IMR-90 (cell line): Measurements from ENCODE around the gene NACC1. TPM values are rescaled to one million over a fixed set of nuclear protein-coding genes. Genes with fewer than 3 reads are reported as not detected.

ENCODE experiments used
- ATAC-seq: fragments of 200-7000 bp; cut with Tn5 transposase; 2 replicates; pipeline ENCODE4 v1.9.1; 2020; ENCODE audit warnings: low read depth, mild to moderate bottlenecking, moderate library complexity
- BruUV-seq: library from RNA; stranded (reverse); fragments of 400-500 nt; replicated peaks from 2 replicates; lab custom pipeline; 2021; lab: Mats Ljungman, UMichigan
- CTCF ChIA-PET: fragments of 300-600 bp; formaldehyde crosslinking; extraction: SDS; loops from one replicate; lab custom pipeline; 2021; ENCODE audit warnings: antibody characterized with exemption; lab: Yijun Ruan, JAX
- POLR2A ChIA-PET: fragments of 300-600 bp; sonication (Branson Sonifier 250); formaldehyde crosslinking; loops from one replicate; lab custom pipeline; 2022; ENCODE audit warnings: antibody characterized with exemption; ENCODE audit not compliant: unreplicated experiment; lab: Charles Lee
- DNase-seq: peaks from one replicate; pipeline ENCODE4 v3.0.0; 2013
- H2AFZ ChIP-seq: replicated peaks from 2 replicates; pipeline ENCODE3; 2013; ENCODE audit warnings: low read length, mild to moderate bottlenecking; ENCODE audit not compliant: poor library complexity
- H2AK5ac ChIP-seq: 2 replicates; pipeline ENCODE4 v1.6.1; 2013; ENCODE audit warnings: low read depth, low read length, inconsistent platforms
- H2AK9ac ChIP-seq: replicated peaks from 2 replicates; pipeline ENCODE3; 2013; ENCODE audit warnings: mild to moderate bottlenecking, low read depth, low read length, moderate library complexity; ENCODE audit not compliant: poor library complexity
- H2BK120ac ChIP-seq: 2 replicates; pipeline ENCODE4 v1.6.1; 2013; ENCODE audit warnings: low read depth, low read length, inconsistent platforms
- H2BK15ac ChIP-seq: 3 replicates; pipeline ENCODE4 v1.6.1; 2013; ENCODE audit warnings: low read depth, low read length, inconsistent platforms
- H2BK20ac ChIP-seq: 2 replicates; pipeline ENCODE4 v1.6.1; 2013; ENCODE audit warnings: low read depth, mild to moderate bottlenecking, inconsistent platforms, low read length, moderate library complexity
- H2BK5ac ChIP-seq: 2 replicates; pipeline ENCODE4 v1.6.1; 2013; ENCODE audit warnings: mild to moderate bottlenecking, low read depth, low read length, inconsistent platforms; ENCODE audit not compliant: poor library complexity, severe bottlenecking
- H3K14ac ChIP-seq: replicated peaks from 2 replicates; pipeline ENCODE4 v1.6.1; 2013; ENCODE audit warnings: low read depth, low read length, inconsistent platforms
- H3K18ac ChIP-seq: 2 replicates; pipeline ENCODE4 v1.6.1; 2013; ENCODE audit warnings: low read depth, low read length, control low read depth
- H3K23ac ChIP-seq: 2 replicates; pipeline ENCODE4 v1.6.1; 2013; ENCODE audit warnings: low read depth, low read length, inconsistent platforms
- H3K27ac ChIP-seq: 2 replicates; pipeline ENCODE4 v1.5.1; 2013; ENCODE audit warnings: mild to moderate bottlenecking, control low read depth, low read length; ENCODE audit not compliant: insufficient read depth
- H3K27me3 ChIP-seq: 2 replicates; pipeline ENCODE4 v1.6.1; 2013; ENCODE audit warnings: low read length; ENCODE audit not compliant: control insufficient read depth, insufficient read depth
- H3K36me3 ChIP-seq: 2 replicates; pipeline ENCODE4 v1.6.1; 2013; ENCODE audit warnings: low read length, mixed read lengths; ENCODE audit not compliant: control insufficient read depth, insufficient read depth
- H3K4ac ChIP-seq: 2 replicates; pipeline ENCODE4 v1.6.1; 2013; ENCODE audit warnings: low read depth, low read length, inconsistent platforms
- H3K4me1 ChIP-seq: 2 replicates; pipeline ENCODE4 v1.6.1; 2013; ENCODE audit warnings: low read length, mixed read lengths; ENCODE audit not compliant: control insufficient read depth, insufficient read depth
- H3K4me2 ChIP-seq: 2 replicates; pipeline ENCODE4 v1.6.1; 2013; ENCODE audit warnings: low read depth, mild to moderate bottlenecking, control low read depth, low read length, moderate library complexity
- H3K4me3 ChIP-seq: 2 replicates; pipeline ENCODE4 v1.5.1; 2013; ENCODE audit warnings: low read depth, mild to moderate bottlenecking, control low read depth, low read length, moderate library complexity; ENCODE audit not compliant: insufficient read depth
- H3K56ac ChIP-seq: 2 replicates; pipeline ENCODE4 v1.6.1; 2013; ENCODE audit warnings: low read length, inconsistent platforms; ENCODE audit not compliant: insufficient read depth; ENCODE audit errors: extremely low read depth
- H3K79me1 ChIP-seq, 2 experiments: 2 replicates each; pipeline ENCODE4 v1.6.1; 2013; ENCODE audit warnings: low read length in 2 of 2, inconsistent platforms in 1 of 2, low read depth in 1 of 2
- H3K9ac ChIP-seq: 2 replicates; pipeline ENCODE4 v1.6.1; 2013; ENCODE audit warnings: low read depth, low read length, control low read depth
- H3K9me1 ChIP-seq: 2 replicates; pipeline ENCODE4 v1.6.1; 2013; ENCODE audit warnings: low read length, inconsistent platforms; ENCODE audit not compliant: insufficient read depth
- H3K9me3 ChIP-seq: 2 replicates; pipeline ENCODE4 v1.6.1; 2013; ENCODE audit warnings: low read length; ENCODE audit not compliant: control insufficient read depth, insufficient read depth
- H4K20me1 ChIP-seq: 2 replicates; pipeline ENCODE4 v1.6.1; 2013; ENCODE audit warnings: low read length, inconsistent platforms; ENCODE audit not compliant: insufficient read depth
- H4K5ac ChIP-seq: 2 replicates; pipeline ENCODE4 v1.6.1; 2013; ENCODE audit warnings: mild to moderate bottlenecking, low read depth, low read length, control low read depth
- H4K8ac ChIP-seq, 2 experiments: 2 replicates each; pipeline ENCODE4 v1.6.1; 2013; ENCODE audit warnings: low read depth in 2 of 2, low read length in 2 of 2, control low read depth in 1 of 2, inconsistent platforms in 1 of 2
- H4K91ac ChIP-seq: 2 replicates; pipeline ENCODE4 v1.6.1; 2013; ENCODE audit warnings: low read depth, low read length, inconsistent platforms; ENCODE audit not compliant: insufficient read depth
- ELK1 ChIP-seq: fragments of 150-350 bp; IDR thresholded peaks from 2 replicates; pipeline ENCODE4 v1.6.1; 2016; ENCODE audit warnings: low read depth, mild to moderate bottlenecking, low read length, moderate library complexity, borderline replicate concordance
- FOS ChIP-seq: fragments of 150-350 bp; IDR thresholded peaks from 2 replicates; pipeline ENCODE4 v1.6.1; 2016; ENCODE audit warnings: low read depth, low read length
- MAFK ChIP-seq: IDR thresholded peaks from 2 replicates; pipeline ENCODE4 v1.6.1; 2012; ENCODE audit warnings: low read depth, low read length, improper control_type of control experiment
- RAD21 ChIP-seq: IDR thresholded peaks from 2 replicates; pipeline ENCODE4 v1.6.1; 2012; ENCODE audit warnings: low read length, improper control_type of control experiment
- RCOR1 ChIP-seq: IDR thresholded peaks from 2 replicates; pipeline ENCODE4 v1.6.1; 2012; ENCODE audit warnings: mild to moderate bottlenecking, low read length, improper control_type of control experiment; ENCODE audit not compliant: insufficient replicate concordance
- SMC3 ChIP-seq: fragments of 150-350 bp; IDR thresholded peaks from 2 replicates; pipeline ENCODE4 v1.6.1; 2016; ENCODE audit warnings: low read depth, mild to moderate bottlenecking, antibody characterized with exemption, low read length, moderate library complexity
- WGBS, 2 experiments: methylation state at CpG; one replicate each; pipeline versions ENCODE4 v1.1.5 to v1.1.7; 2013; ENCODE audit warnings: missing lambda C conversion rate in 2 of 2; ENCODE audit not compliant: insufficient read length in 1 of 2; ENCODE audit errors: extremely low coverage in 2 of 2; 5-methylcytosine and 5-hydroxymethylcytosine counted together
- dilution Hi-C: fragments of 300-500 bp; cut with HindIII; formaldehyde crosslinking; loops from one replicate; pipeline ENCODE4 v1.14.3; 2018; ENCODE audit warnings: low sequenced_read_pairs; ENCODE audit not compliant: unreplicated experiment
- in situ Hi-C: fragments of 300-500 bp; cut with MboI; formaldehyde crosslinking; loops from 3 replicates; pipeline ENCODE4 v1.14.3; 2019; ENCODE audit warnings: low sequenced_read_pairs, inconsistent platforms, mixed read lengths
- intact Hi-C: fragments of 100-400 bp; cut with micrococcal nuclease; formaldehyde crosslinking; loops from 2 replicates; pipeline ENCODE4 v1.10.0; 2022
- polyA plus RNA-seq, 3 experiments: library from polyadenylated mRNA; depleted of rRNA; stranded (reverse); fragments of >200 nt; gene quantifications; 2 replicates each; pipeline ENCODE4 v1.2.3, GENCODE V29; 2012; ENCODE audit warnings: low replicate concordance in 1 of 3
- total RNA-seq: library from RNA; depleted of rRNA; stranded (reverse); fragments of >200 nt; gene quantifications from 2 replicates; pipeline ENCODE4 v1.2.3, GENCODE V29; 2012
- TF ChIP-seq, protein P1 (sequence below): conservative IDR thresholded peaks from 2 replicates; pipeline ENCODE4 v1.5.1; 2012; ENCODE audit warnings: mild to moderate bottlenecking, low read depth, low read length, improper control_type of control experiment

The NACC1 gene
- total and polyA plus RNA-seq, 2 of the 4 experiments (the other 2 are of a cell fraction) = 42.5 to 181 TPM

DNA sequence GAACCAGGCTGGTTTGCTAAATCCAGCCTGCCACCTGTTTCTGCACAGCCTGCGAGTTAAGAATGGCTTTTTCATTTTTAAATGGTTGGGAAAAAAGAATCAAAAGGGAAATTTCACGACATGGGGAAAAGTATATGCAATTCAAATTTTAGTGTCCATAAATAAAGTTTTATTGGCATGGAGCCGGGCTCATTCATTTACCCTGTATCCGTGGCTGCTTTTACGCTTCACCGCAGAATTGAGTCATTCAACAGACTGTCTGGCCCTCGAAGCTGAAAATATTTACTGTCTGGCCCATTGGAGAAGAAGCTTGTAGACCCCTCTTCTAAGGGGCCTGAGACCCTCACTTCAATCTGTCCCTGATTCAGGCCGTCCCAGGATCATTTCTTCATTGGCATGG is 58.3 kb downstream of the NACC1 start:
- no peak for TF ChIP-seq ELK1
- TF ChIP-seq MAFK = no peak
- no peak for TF ChIP-seq RCOR1
- TF ChIP-seq, protein P1, sequence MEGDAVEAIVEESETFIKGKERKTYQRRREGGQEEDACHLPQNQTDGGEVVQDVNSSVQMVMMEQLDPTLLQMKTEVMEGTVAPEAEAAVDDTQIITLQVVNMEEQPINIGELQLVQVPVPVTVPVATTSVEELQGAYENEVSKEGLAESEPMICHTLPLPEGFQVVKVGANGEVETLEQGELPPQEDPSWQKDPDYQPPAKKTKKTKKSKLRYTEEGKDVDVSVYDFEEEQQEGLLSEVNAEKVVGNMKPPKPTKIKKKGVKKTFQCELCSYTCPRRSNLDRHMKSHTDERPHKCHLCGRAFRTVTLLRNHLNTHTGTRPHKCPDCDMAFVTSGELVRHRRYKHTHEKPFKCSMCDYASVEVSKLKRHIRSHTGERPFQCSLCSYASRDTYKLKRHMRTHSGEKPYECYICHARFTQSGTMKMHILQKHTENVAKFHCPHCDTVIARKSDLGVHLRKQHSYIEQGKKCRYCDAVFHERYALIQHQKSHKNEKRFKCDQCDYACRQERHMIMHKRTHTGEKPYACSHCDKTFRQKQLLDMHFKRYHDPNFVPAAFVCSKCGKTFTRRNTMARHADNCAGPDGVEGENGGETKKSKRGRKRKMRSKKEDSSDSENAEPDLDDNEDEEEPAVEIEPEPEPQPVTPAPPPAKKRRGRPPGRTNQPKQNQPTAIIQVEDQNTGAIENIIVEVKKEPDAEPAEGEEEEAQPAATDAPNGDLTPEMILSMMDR = no peak
- no peak for TF ChIP-seq RAD21
- no peak for TF ChIP-seq SMC3
- TF ChIP-seq FOS = no peak
- in situ Hi-C loops (no loop called here), dilution Hi-C loops (no loop called here), intact Hi-C loops (no loop called here)
- no peak overlapping the region for H2BK120ac ChIP-seq
- no peak overlapping the region for H4K8ac ChIP-seq
- POLR2A ChIA-PET = interaction anchor here (0.5 kb wide), 1 partner anchor 69 kb away, joined by 15 read pairs; no protein-coding TSS in a partner anchor
- no peak overlapping the region for H2BK20ac ChIP-seq
- no peak overlapping the region for H3K14ac ChIP-seq
- BruUV-seq = no TSS peak
- H3K4ac ChIP-seq = no peak overlapping the region
- no peak overlapping the region for H3K4me3 ChIP-seq
- no peaks in the 10 kb centered on the region for H4K20me1 ChIP-seq
- no peaks in the 10 kb centered on the region for H3K27me3 ChIP-seq
- no peaks in the 10 kb centered on the region for H3K9me3 ChIP-seq
- H3K9me1 ChIP-seq = peaks cover 13% of the 10 kb centered on the region
- H2BK15ac ChIP-seq = no peak overlapping the region
- no peak for ATAC-seq
- no peaks in the 10 kb centered on the region for H3K36me3 ChIP-seq
- H3K4me1 ChIP-seq = peaks cover 11% of the 10 kb centered on the region
- H3K18ac ChIP-seq = no peak overlapping the region
- H2AK9ac ChIP-seq = no peak overlapping the region
- H2BK5ac ChIP-seq = no peak overlapping the region
- DNase-seq = no peak
- H3K4me2 ChIP-seq = no peak overlapping the region
- no peak overlapping the region for H3K9ac ChIP-seq
- CTCF ChIA-PET = no interaction called here
- H2AK5ac ChIP-seq = no peak overlapping the region
- H3K56ac ChIP-seq = no peak overlapping the region
- no peak overlapping the region for H4K5ac ChIP-seq
- WGBS, 2 experiments = 96% methylated on average over 6 of the region's 8 CpGs; no CpG with 5 or more reads in 1 of the 2 experiments
- no peak overlapping the region for H2AFZ ChIP-seq
- no peak overlapping the region for H3K23ac ChIP-seq
- no peak overlapping the region for H4K91ac ChIP-seq
- H3K27ac ChIP-seq = no peak overlapping the region
- peaks cover 0 to 11% of the 10 kb centered on the region in 2 experiments; a peak in 2 of 4 replicates for H3K79me1 ChIP-seq
